Type B pancreatic cell (in vitro differentiated cells): Measurements from ENCODE around the gene OR2V2. TPM values are rescaled to one million over a fixed set of nuclear protein-coding genes. Genes with fewer than 3 reads are reported as not detected.
"Not testable (repeated sequence)": the region's sequence is repeated elsewhere in the genome, so short reads cannot be mapped to it uniquely, and the experiment has no call there.

Source experiments
- DNase-seq: peaks from one replicate; pipeline ENCODE4 v3.0.0; 2021; ENCODE audit warnings: mixed read lengths; ENCODE audit not compliant: unreplicated experiment; ENCODE audit errors: extremely low spot score
- H3K27ac Mint-ChIP-seq: 2 replicates; pipeline ENCODE4 v1.8.0; 2021; ENCODE audit warnings: mild to moderate bottlenecking, mixed read lengths
- H3K27me3 Mint-ChIP-seq: 2 replicates; pipeline ENCODE4 v1.8.0; 2021; ENCODE audit warnings: mixed read lengths
- H3K36me3 Mint-ChIP-seq: 2 replicates; pipeline ENCODE4 v1.8.0; 2021; ENCODE audit warnings: mixed read lengths
- H3K4me1 Mint-ChIP-seq: one replicate; pipeline ENCODE4 v1.8.0; 2021; ENCODE audit warnings: mixed read lengths; ENCODE audit not compliant: unreplicated experiment
- H3K4me3 Mint-ChIP-seq: 2 replicates; pipeline ENCODE4 v1.8.0; 2021; ENCODE audit warnings: mild to moderate bottlenecking, mixed read lengths
- H3K9me3 Mint-ChIP-seq: 2 replicates; pipeline ENCODE4 v1.8.0; 2021; ENCODE audit warnings: mixed read lengths
- CTCF ChIP-seq: fragments of 200-600 bp; sonication (generic); conservative IDR thresholded peaks from 2 replicates; pipeline ENCODE4 v1.5.0; 2021; ENCODE audit warnings: antibody characterized with exemption, mild to moderate bottlenecking
- total RNA-seq: library from RNA; stranded (reverse); gene quantifications from 2 replicates; pipeline ENCODE4 v1.2.1, GENCODE V29; 2021; ENCODE audit warnings: low replicate concordance

OR2V2 gene
- total RNA-seq, 1 donor from 2014 or later, result not detected

DNA sequence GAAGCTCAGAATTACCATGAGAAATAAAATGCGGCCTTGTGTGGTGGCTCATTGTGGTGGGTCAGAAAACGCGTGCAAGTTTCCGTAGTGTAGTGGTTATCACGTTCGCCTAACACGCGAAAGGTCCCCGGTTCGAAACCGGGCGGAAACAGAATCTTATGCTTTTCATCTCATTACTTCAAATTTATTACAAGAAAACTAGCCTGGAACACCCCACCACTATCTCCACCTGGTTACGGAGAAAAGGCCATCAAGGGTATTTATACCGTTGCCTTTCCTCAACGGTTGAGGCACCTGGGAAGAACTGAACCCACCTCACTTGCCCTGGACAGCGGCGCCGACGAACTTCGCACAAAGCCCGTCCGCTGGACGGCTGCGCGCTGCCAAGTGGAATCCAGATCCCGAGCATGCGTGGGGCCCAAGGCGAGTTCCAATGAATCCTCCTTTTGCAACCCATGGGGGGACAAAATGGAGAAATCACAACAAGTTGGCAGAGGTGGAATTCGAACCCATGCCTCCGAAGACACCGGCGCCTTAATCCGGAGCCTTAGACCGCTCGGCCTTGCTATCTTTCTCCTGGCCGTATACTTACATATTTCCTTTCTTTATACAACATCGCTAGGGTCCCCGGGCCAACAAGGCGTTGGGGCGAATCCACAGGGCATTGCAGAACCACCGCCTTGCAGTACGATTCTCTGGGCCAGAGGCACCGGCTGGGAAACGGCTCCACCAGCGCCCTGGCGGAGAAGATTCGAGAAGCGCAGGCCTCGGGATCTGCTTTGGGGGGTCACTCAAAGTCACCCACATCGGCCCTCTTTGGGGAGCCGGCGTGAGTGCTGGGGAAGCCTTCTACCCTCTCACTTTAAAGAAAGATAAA is 16.9 kb downstream of the OR2V2 start:
- H3K9me3 Mint-ChIP-seq, result no peaks in the 10 kb centered on the region
- peak overlapping the region; percentile 90 for H3K4me3 Mint-ChIP-seq
- peaks cover 16% of the 10 kb centered on the region for H3K4me1 Mint-ChIP-seq
- TF ChIP-seq CTCF, result no peak
- peaks cover 3% of the 10 kb centered on the region for H3K36me3 Mint-ChIP-seq
- H3K27me3 Mint-ChIP-seq, result peaks cover 78% of the 10 kb centered on the region
- peak overlapping the region; percentile 70 for H3K27ac Mint-ChIP-seq
- no peak for DNase-seq

GRCh38 chr5:181166812-181167733 is 19.7 kb downstream of the OR2V2 start:
- H3K4me3 Mint-ChIP-seq, result peak overlapping the region; percentile 4
- no peak overlapping the region for H3K27ac Mint-ChIP-seq
- TF ChIP-seq CTCF, result no peak
- peaks cover 97% of the 10 kb centered on the region for H3K27me3 Mint-ChIP-seq
- peaks cover 28% of the 10 kb centered on the region for H3K4me1 Mint-ChIP-seq
- H3K36me3 Mint-ChIP-seq, result peaks cover 3% of the 10 kb centered on the region
- no peak for DNase-seq
- no peaks in the 10 kb centered on the region for H3K9me3 Mint-ChIP-seq

DNA sequence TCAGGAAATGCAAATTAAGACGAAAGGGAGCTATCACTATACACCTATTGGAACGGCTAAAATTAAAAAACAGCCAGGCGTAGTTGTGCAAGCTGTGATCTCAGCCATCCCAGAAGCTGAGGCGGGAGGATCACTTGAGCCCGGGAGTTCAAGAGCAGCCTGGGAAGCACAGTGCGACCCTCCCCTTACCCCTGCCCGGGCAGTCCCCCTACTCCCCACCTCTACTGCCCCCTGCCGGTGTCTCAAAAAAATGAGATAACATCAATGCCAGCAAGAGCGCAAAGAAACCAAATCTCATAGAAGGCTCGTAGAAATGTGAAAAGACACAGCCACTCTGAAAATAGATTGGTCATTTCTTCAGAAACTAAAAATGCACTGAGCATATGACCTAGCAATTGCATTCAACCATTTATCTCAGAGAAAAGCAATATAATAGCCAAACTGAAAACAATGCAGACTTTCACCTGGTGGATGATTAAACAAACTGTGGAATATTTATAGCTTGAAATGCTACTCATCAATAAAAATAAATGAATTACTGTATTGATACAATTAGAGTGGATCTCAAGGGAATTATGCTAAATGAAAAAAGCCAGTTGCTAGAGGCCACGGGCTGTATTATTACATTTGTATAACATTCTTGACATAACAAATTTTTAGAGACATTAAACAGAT is 20.6 kb downstream of the OR2V2 start:
- Mint-ChIP-seq H3K36me3 (peaks cover 3% of the 10 kb centered on the region), H3K27ac (peak overlapping the region; percentile 25), H3K4me3 (peak overlapping the region; percentile 42), H3K9me3 (no peaks in the 10 kb centered on the region), H3K27me3 (peaks cover 99% of the 10 kb centered on the region), H3K4me1 (peaks cover 29% of the 10 kb centered on the region)
- DNase-seq, result no peak
- TF ChIP-seq CTCF, result peak; percentile 79

DNA sequence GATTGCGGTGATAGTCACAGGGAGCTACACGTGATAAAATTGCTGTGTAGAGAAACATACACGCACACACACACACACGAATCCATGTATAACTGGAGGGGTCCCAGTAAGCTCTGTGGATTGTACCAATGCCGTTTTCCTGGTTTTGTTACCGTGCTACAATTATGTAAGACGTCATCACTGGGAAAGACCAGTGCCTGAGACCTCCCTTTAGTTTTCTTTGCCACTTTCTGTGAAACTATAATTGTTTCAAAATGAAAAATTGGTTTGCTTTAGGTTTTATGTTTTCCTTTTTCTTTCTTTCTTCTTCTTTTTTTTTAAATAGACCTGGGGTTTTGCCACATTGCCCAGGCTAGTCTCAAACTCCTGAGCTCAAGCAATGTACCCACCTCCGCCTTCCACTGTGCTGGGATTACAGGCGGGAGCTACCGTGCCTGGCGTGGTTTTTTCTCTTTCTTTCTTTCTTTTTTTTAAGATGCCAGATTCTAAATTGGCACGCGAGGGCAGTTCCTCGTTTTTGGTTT is 21.3 kb downstream of the OR2V2 start:
- TF ChIP-seq CTCF, result no peak
- peaks cover 99% of the 10 kb centered on the region for H3K27me3 Mint-ChIP-seq
- H3K9me3 Mint-ChIP-seq, result no peaks in the 10 kb centered on the region

DNA sequence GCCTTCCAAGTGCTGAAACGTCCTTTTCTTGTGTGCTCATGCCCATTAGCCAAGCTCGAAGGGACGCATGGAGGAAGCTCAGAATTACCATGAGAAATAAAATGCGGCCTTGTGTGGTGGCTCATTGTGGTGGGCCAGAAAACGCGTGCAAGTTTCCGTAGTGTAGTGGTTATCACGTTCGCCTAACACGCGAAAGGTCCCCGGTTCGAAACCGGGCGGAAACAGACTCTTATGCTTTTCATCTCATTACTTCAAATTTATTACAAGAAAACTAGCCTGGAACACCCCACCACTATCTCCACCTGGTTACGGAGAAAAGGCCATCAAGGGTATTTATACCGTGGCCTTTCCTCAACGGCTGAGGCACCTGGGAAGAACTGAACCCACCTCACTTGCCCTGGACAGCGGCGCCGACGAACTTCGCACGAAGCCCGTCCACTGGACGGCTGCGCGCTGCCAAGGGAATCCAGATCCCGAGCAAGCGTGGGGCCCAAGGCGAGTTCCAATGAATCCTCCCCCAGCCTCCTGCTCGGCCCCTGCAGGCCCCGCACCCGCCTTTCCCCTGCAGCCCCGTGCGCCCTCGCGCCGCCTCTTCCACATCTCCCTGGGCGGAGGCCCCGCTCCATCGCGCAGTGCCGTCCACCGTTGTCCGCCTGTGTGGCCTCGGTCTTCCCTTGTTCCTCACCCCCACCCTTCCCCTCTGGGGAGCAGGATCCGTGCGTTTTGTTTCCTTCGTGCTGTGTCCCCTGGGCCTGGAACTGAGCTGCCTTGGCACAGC is 22.3 kb downstream of the OR2V2 start:
- Mint-ChIP-seq H3K27ac (peak overlapping the region; percentile 79), H3K27me3 (peaks cover 99% of the 10 kb centered on the region)

More for the DNA sequence above, 21.3 kb downstream of the OR2V2 start:
- DNase-seq, result no peak
- H3K27ac Mint-ChIP-seq, result peak overlapping the region; percentile 79
- peaks cover 3% of the 10 kb centered on the region for H3K36me3 Mint-ChIP-seq
- H3K4me3 Mint-ChIP-seq, result peak overlapping the region; percentile 86
- H3K4me1 Mint-ChIP-seq, result peaks cover 35% of the 10 kb centered on the region

More for the DNA sequence above, 22.3 kb downstream of the OR2V2 start:
- Mint-ChIP-seq H3K4me3 (peak overlapping the region; percentile 86), H3K4me1 (peaks cover 33% of the 10 kb centered on the region)
- not testable (repeated sequence) for H3K9me3 Mint-ChIP-seq, H3K36me3 Mint-ChIP-seq
- DNase-seq, result peak; percentile 80
